Upper lobe of right lung (tissue), 1 donor: ENCODE measurements around the gene CITED1. TPM values are rescaled to one million over a fixed set of nuclear protein-coding genes. Genes with fewer than 3 reads are reported as not detected.

ENCODE experiments used
- ATAC-seq: fragments of 200-7000 bp; cut with Tn5 transposase; one replicate; pipeline ENCODE4 v1.9.1; 2020; ENCODE audit warnings: mild to moderate bottlenecking, moderate library complexity
- DNase-seq: peaks from one replicate; pipeline ENCODE4 v3.0.0-alpha.2; 2020
- H3K27ac ChIP-seq: fragments of 200-600 bp; one replicate; pipeline ENCODE4 v1.8.0; 2022
- H3K27me3 ChIP-seq: fragments of 200-600 bp; one replicate; pipeline ENCODE4 v1.8.0; 2022; ENCODE audit warnings: mild to moderate bottlenecking
- H3K36me3 ChIP-seq: fragments of 200-600 bp; one replicate; pipeline ENCODE4 v1.8.0; 2022
- H3K4me1 ChIP-seq: fragments of 200-600 bp; one replicate; pipeline ENCODE4 v1.8.0; 2022
- H3K4me3 ChIP-seq: fragments of 200-600 bp; one replicate; pipeline ENCODE4 v1.8.0; 2022; ENCODE audit warnings: mild to moderate bottlenecking
- H3K9me3 ChIP-seq: fragments of 200-600 bp; one replicate; pipeline ENCODE4 v1.8.0; 2022
- intact Hi-C: fragments of 100-400 bp; cut with DNase I; formaldehyde crosslinking; loops from one replicate; pipeline ENCODE4 v1.11.0; 2022
- total RNA-seq: library from RNA; stranded (reverse); fragmentation: NEBNext Ultra II Directional; extraction: Animal tissue kit (Norgen Biotek cat#: 25700); gene quantifications from one replicate; pipeline ENCODE4 v1.2.1, GENCODE V29; 2021
- TF ChIP-seq, protein P1 (sequence below): fragments of 200-600 bp; IDR thresholded peaks from one replicate; pipeline ENCODE4 v1.8.0; 2022; ENCODE audit warnings: antibody characterized with exemption
- donor health status: DM: no; HTN: yes; CAD: no; lungs with severe emphysema.

CITED1 gene
- total RNA-seq, 1 donor from 2014 or later: 0.43 TPM

DNA sequence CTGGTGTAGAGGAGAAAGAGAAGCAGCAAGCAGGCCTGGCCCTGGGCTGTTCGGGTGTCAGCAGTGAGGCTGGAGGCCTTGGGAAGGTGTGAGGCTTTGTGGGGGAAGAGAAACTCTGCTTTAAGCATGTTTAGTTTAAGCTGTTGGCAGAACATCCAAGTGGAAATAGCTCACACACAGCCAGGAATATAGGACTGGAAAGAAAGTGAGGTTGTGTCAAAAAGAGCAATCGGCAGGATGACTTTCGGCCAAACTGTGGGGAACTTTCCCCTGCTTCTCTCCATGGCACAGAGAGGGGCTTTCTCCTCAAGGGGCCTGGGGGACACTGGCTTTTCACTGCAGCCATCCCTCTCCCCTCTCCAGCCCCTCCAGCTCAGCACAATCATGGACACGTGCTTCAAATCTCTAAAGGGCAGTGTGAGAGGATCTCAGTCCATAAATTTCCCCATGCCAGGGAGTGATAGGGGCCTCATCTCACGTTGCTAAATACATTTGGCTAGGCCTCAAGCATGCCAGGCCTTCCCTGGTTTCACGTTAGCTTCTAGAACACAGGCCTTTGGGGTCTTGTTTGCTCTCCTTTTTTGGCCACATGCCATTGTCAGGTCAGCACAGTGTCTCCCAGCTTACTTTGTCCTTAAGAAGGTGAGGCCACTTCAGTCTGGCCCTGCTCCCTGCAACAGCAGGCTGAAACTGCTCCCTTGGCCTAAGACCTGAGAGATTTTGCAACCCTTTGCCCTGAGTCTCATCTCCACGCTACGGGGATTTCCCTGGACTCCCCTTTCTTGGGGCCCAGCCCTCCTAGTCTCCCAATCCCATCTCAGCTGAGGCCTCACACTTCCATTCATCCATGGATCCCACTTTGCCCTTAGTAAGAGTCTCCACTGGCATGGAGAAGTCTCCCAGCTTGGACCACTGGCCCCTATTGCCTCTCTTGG, 8.3 kb upstream of the CITED1 start:
- Histone ChIP-seq H3K4me3 (no peak overlapping the region), H3K27ac (no peak overlapping the region), H3K4me1 (peaks cover 3% of the 10 kb centered on the region), H3K27me3 (no peaks in the 10 kb centered on the region), H3K36me3 (no peaks in the 10 kb centered on the region), H3K9me3 (no peaks in the 10 kb centered on the region)
- intact Hi-C loops: no loop called here
- TF ChIP-seq, protein P1, sequence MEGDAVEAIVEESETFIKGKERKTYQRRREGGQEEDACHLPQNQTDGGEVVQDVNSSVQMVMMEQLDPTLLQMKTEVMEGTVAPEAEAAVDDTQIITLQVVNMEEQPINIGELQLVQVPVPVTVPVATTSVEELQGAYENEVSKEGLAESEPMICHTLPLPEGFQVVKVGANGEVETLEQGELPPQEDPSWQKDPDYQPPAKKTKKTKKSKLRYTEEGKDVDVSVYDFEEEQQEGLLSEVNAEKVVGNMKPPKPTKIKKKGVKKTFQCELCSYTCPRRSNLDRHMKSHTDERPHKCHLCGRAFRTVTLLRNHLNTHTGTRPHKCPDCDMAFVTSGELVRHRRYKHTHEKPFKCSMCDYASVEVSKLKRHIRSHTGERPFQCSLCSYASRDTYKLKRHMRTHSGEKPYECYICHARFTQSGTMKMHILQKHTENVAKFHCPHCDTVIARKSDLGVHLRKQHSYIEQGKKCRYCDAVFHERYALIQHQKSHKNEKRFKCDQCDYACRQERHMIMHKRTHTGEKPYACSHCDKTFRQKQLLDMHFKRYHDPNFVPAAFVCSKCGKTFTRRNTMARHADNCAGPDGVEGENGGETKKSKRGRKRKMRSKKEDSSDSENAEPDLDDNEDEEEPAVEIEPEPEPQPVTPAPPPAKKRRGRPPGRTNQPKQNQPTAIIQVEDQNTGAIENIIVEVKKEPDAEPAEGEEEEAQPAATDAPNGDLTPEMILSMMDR: no peak
- DNase-seq (no peak), ATAC-seq (no peak)

DNA sequence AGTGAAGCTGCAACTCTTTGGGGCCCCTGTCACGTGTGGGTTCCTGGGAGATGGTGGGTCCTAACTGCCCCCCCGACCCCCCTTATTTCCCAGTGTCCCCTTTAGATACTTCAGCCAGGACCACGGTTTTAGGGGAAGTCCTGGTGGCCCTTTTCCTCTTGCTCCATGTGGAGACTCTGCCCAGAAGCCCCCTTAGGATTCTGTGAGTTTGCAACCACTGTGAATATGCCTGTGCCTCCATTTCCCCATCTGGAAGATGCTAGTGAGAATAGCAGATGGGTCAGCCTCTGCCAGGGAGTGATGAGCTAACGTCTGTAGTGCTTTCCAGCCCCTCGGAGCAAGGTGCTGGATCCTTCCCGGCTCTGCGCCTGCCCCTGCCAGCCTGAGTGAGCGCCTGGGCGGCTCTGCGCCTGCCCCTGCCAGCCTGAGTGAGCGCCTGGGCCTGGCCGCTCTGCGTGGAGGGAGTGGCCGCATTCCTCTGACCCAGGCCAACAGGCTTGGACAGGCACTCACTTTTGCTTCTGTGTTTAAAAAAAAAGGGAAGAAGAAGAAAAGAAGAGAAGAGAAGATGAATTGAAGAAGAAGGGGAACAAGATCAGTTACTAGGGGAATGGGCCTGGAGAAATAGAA, 6.7 kb upstream of the CITED1 start:
- TF ChIP-seq, protein P1: no peak
- no peak for DNase-seq

DNA sequence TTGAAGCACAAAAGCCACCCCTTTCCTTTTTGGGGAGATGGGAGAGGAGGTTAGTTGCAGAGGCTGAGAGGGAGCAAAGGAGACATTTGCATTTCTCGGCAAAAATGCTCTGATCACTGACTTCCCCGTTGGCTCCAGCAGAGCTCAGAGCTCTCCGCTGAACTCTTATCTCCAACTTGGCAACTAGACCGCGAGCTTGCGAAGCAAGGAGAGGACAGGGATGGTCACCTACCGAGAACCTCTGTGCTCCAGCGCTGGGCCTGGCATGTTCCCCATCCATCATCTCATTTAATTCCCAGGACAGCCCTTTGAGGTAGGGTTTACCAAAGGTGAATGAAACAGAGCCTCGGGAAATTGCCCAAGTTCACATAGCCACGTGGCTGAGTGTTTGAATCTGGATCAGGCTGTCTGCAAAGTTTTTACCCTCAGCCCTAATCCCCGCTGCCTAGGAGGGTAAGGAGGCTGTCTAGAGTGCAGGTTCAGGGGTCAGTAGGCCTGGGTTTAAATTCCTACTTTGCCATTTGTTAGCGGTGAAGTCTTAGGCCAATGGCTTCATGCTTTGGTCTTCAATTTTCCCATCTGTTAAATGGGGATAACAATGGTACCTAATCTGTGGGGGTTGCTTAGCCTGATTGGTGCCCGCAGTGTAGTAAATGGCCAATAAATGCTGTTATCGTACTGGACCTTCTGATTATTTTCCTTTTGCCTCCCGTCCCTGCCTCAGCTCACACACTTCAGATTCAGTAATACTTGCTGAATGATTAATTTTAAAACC, 3.8 kb upstream of the CITED1 start:
- peak overlapping the region; percentile 30 for H3K4me3 ChIP-seq
- H3K27ac ChIP-seq: no peak overlapping the region
- DNase-seq: no peak
- intact Hi-C loops: no loop called here
- H3K36me3 ChIP-seq: no peaks in the 10 kb centered on the region
- no peaks in the 10 kb centered on the region for H3K9me3 ChIP-seq
- H3K4me1 ChIP-seq: peaks cover 7% of the 10 kb centered on the region
- ATAC-seq: no peak
- H3K27me3 ChIP-seq: peaks cover 3% of the 10 kb centered on the region
- TF ChIP-seq, protein P1: no peak

More for the DNA sequence above, 6.7 kb upstream of the CITED1 start:
- Histone ChIP-seq H3K4me1 (peaks cover 7% of the 10 kb centered on the region), H3K27ac (no peak overlapping the region), H3K27me3 (peaks cover 3% of the 10 kb centered on the region), H3K4me3 (no peak overlapping the region), H3K9me3 (no peaks in the 10 kb centered on the region), H3K36me3 (no peaks in the 10 kb centered on the region)
- intact Hi-C loops: no loop called here
- ATAC-seq: peak; percentile 55

DNA sequence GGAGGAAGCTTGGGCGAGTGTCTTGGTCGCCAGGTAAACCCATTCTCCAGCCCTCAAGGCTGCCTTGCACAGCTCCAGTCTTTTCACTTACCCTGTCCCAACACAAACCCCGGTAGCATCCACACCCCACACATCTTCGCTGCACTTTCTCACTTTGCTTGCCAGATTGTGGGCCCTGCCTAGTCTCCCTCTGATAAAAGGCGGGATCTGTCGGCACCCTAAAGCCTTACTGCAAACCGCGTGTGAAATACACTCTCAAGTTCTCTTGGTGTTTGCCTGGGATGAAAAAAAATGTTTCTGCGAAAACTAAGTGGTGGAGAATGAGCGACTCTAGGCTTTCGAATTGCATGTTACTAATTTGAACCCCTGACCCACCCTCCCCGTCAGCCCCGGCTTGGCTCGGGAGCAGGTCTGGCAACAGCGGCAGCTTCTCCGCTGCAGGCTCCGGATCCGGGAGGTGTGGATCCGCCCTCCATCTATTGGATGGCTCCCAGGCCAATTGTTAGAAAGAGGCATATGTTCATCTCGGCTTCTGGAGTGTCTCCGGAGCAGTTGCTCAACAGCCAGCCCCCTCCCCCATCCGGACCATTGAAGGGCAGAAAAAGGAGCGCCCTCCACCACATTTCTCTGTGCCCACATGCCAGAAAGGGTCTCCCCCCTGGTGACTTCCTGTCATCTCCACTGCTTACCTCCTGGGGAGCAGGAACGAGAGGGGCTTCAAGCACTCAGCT, 3.0 kb upstream of the CITED1 start:
- ATAC-seq: peak; percentile 78
- H3K27ac ChIP-seq: no peak overlapping the region
- peak overlapping the region; percentile 30 for H3K4me3 ChIP-seq
- TF ChIP-seq, protein P1: no peak
- no peaks in the 10 kb centered on the region for H3K36me3 ChIP-seq
- no peaks in the 10 kb centered on the region for H3K9me3 ChIP-seq
- intact Hi-C loops: no loop called here
- peaks cover 6% of the 10 kb centered on the region for H3K27me3 ChIP-seq
- peak; percentile 67 for DNase-seq
- peaks cover 7% of the 10 kb centered on the region for H3K4me1 ChIP-seq

DNA sequence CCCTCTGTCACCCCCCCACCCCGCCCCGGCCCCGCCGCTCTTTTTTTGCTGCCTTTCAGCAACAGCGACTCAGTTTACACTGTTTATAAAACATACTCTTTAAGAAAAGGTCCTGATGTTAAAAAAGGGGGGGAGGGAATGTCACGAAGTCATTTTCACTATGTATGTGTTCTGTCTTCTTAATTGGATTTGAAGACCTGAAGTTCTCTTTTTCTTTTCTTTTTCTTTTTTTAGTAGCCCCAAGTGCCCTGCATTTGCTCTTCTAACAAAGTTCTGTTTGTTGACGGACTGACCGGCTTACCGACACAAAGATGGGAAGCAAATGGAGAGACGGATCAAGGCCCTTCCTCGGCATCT, 2.5 kb upstream of the CITED1 start:
- peaks cover 7% of the 10 kb centered on the region for H3K4me1 ChIP-seq
- intact Hi-C loops: no loop called here

More for the DNA sequence above, 2.5 kb upstream of the CITED1 start:
- peaks cover 7% of the 10 kb centered on the region for H3K27me3 ChIP-seq
- no peaks in the 10 kb centered on the region for H3K36me3 ChIP-seq
- DNase-seq (no peak), ATAC-seq (no peak)
- H3K4me3 ChIP-seq: peak overlapping the region; percentile 30
- no peaks in the 10 kb centered on the region for H3K9me3 ChIP-seq
- no peak overlapping the region for H3K27ac ChIP-seq
- TF ChIP-seq, protein P1: no peak
